Retinal pigment epithelial cell (primary cell): Measurements from ENCODE around the gene TREH.
"Not testable (repeated sequence)": the region's sequence is repeated elsewhere in the genome, so short reads cannot be mapped to it uniquely, and the experiment has no call there.

ENCODE experiments used
- DNase-seq: peaks from one replicate; pipeline ENCODE4 v3.0.0-alpha.2; 2010; ENCODE audit warnings: low read depth
- H3K4me3 ChIP-seq: 2 replicates; pipeline ENCODE4 v1.5.1; 2011; ENCODE audit warnings: mild to moderate bottlenecking, low read length, control low read depth, moderate library complexity
- TF ChIP-seq, protein P1 (sequence below): conservative IDR thresholded peaks from 2 replicates; pipeline ENCODE4 v1.5.1; 2011; ENCODE audit warnings: low read depth, low read length, control low read depth, inconsistent platforms

Gene TREH

GRCh38 chr11:118691926-118692830 is 12.7 kb upstream of the TREH start:
- no peak for DNase-seq
- TF ChIP-seq, protein P1, sequence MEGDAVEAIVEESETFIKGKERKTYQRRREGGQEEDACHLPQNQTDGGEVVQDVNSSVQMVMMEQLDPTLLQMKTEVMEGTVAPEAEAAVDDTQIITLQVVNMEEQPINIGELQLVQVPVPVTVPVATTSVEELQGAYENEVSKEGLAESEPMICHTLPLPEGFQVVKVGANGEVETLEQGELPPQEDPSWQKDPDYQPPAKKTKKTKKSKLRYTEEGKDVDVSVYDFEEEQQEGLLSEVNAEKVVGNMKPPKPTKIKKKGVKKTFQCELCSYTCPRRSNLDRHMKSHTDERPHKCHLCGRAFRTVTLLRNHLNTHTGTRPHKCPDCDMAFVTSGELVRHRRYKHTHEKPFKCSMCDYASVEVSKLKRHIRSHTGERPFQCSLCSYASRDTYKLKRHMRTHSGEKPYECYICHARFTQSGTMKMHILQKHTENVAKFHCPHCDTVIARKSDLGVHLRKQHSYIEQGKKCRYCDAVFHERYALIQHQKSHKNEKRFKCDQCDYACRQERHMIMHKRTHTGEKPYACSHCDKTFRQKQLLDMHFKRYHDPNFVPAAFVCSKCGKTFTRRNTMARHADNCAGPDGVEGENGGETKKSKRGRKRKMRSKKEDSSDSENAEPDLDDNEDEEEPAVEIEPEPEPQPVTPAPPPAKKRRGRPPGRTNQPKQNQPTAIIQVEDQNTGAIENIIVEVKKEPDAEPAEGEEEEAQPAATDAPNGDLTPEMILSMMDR, result no peak
- no peak overlapping the region for H3K4me3 ChIP-seq

GRCh38 chr11:118690553-118691304 is 11.3 kb upstream of the TREH start:
- TF ChIP-seq, protein P1, result no peak
- no peak overlapping the region for H3K4me3 ChIP-seq

DNA sequence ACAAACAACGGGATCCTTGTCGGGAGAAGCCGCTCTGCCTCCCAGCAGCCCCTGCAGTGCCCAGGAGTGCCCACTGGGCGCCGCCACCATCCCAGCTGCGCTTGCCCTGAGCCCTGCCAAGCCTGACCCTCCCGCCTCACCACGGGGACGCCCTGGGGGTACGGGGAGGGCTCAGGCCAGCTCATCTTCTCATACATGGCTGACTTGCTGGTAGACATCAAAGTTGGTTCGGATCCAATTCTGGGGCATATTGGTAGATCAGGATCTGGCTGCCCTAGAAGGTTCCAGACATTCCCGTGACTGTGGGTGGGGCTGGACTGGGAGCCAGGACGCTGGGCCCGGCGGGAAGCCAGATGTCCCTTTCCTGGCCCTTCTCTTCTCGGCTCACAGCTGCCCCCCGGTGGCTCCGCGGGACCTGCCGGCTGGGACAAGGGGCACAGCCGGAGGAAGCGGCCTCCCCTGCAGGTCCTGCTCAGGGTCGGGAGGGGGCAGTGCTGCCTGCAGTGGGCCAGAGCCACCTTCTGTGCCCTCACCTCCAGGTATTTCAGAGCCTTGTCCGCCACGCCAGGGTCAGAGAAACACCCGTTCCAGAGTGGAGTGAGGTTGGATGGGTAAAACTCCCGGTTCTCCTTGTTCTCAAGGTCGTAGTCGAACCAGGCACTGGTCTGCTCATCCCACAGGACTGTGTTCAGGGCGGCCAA is 10.6 kb upstream of the TREH start:
- TF ChIP-seq, protein P1, result peak; percentile 93
- H3K4me3 ChIP-seq, result peak overlapping the region; percentile 50
- peak; percentile 39 for DNase-seq

More at GRCh38 chr11:118690553-118691304, 11.3 kb upstream of the TREH start:
- no peak for DNase-seq

- H3K4me3 ChIP-seq, result no peak overlapping the region
- no peak for DNase-seq
- TF ChIP-seq, protein P1, result no peak
Observed at GRCh38 chr11:118689503-118689851, 10.0 kb upstream of the TREH start.

DNA sequence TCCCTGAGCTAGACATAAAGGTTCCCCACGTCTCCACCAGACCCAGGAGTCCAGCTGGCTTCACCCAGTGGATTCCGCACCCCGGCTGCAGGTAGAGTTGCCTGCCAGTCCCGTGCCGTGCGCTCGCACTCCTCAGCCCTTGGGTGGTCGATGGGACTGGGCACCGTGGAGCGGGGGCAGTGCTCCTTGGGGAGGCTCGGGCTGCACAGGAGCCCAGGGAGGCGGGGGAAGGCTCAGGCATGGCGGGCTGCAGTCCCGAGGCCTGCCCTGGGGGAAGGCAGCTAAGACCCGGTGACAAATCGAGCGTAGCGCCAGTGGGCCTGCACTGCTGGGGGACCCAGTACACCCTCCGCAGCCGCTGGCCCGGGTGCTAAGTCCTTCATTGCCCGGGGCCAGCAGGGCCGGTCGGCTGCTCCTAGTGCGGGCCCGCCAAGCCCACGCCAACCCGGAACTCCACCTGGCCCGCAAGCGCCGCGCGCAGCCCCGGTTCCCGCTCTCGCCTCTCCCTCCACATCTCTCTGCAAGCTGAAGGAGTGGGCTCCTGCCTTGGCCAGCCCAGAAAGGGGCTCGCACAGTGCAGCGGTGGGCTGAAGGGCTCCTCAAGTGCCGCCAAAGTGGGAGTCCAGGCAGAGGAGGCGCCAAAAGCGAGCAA is 9.5 kb upstream of the TREH start:
- TF ChIP-seq, protein P1, result no peak
- DNase-seq, result no peak

DNA sequence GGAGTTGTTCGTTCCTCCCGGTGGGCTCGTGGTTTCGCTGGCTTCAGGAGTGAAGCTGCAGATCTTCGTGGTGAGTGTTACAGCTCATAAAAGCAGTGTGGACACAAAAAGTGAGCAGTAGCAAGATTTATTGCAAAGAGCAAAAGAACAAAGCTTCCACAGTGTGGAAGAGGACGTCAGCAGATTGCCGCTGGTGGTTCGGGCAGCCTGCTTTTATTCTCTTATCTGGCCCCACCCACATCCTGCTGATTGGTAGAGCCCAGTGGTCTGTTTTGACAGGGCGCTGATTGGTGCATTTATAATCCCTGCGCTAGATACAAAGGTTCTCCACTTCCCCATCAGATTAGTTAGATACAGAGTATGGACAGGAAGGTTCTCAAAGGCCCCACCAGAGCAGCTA is 8.9 kb upstream of the TREH start:
- not testable (repeated sequence) for DNase-seq, H3K4me3 ChIP-seq

More for the DNA sequence above, 9.5 kb upstream of the TREH start:
- H3K4me3 ChIP-seq, result no peak overlapping the region

DNA sequence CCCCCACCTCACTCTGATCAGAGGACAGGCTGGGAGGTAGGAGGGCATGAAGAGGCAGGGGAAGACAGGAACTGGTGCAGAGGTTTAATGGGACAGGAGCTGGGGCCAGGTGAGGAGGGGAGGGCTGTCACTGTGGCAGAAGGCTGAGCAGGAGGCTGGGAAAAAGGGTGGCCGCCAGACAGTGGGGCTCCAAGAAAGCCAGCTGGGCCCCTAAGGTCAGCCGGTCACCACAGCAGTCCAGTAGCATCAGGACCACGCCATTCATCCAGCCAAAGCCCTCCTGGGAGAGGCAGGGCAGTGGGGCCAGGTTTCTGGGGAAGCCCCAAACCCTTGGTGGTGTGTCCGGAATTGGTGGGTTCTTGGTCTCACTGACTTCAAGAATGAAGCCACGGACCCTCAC is 8.5 kb upstream of the TREH start:
- DNase-seq, result no peak
- TF ChIP-seq, protein P1, result no peak
- no peak overlapping the region for H3K4me3 ChIP-seq
